Heart left ventricle (tissue), 13 donors: ENCODE measurements around the gene METTL17.

ENCODE experiments used
- POLR2A ChIP-seq, 2 donors: fragments of 450-650 bp; IDR thresholded peaks; one replicate each; pipeline ENCODE4 v1.6.1; 2017; ENCODE audit warnings: antibody characterized with exemption in 2 of 2, mild to moderate bottlenecking in 2 of 2, moderate library complexity in 2 of 2
- TF ChIP-seq, protein P1 (sequence below), 12 donors: fragments of 200-600 bp; sonication (generic) in 4 of 12; IDR thresholded peaks; one replicate each; pipeline versions ENCODE4 v1.5.0 to v1.8.0; 2018 to 2022; ENCODE audit warnings: antibody characterized with exemption in 12 of 12, mild to moderate bottlenecking in 5 of 12
- donor health status: ischemic (EF 13 %, LVEDD 7.1; RV severe dilation, severe dysfunction).
- donor health status: DM: no; HTN: yes; CAD: no.
- donor health status: DM: no; HTN: no; CAD: no.
- donor health status: ischemic (EF 25% LVEDD 6.9; RV normal size, moderate dysfunction).
- donor health status: ischemic (EF 25% LVEDD 5.7; RV mildly dilated, moderate dysfunction).
- donor health status: ischemic (EF 35%, LVEDD 5.7; RV mildly dilated, moderate dysfunction).
- donor health status: nonischemic (EF 11% LVEDD 7.7; RV severe dilation, severe dysfunction).
- donor health status: DM: yes; HTN: yes; CAD: no.
- donor health status: PGD.
- donor health status: ischemic (EF 29% LVEDD 5.4; RV normal size, mild dysfunction).
- donor health status: nonischemic (EF 23%, LVEDD 6.1; RV moderate dilation, normal function).

DNA sequence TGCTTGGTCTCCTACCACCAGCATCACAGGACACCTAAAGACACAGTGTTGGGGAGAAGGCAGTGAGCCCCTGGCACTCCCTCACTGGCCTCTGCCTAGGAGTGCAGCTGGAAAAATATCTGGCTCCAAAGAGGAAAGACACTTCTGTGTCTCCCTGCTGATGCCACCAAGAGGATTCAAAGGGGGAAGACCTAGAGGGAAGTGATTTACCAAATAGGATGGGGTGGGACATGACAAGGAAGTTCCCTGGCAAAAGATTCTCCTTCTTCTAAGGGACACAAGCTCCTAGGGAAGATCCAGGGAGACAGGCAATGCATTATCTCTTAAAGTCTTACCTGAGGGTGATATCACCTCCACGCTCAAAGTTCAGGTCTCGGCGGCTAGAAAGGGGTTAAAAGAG is 29.0 kb downstream of the METTL17 start:
- TF ChIP-seq, protein P1, sequence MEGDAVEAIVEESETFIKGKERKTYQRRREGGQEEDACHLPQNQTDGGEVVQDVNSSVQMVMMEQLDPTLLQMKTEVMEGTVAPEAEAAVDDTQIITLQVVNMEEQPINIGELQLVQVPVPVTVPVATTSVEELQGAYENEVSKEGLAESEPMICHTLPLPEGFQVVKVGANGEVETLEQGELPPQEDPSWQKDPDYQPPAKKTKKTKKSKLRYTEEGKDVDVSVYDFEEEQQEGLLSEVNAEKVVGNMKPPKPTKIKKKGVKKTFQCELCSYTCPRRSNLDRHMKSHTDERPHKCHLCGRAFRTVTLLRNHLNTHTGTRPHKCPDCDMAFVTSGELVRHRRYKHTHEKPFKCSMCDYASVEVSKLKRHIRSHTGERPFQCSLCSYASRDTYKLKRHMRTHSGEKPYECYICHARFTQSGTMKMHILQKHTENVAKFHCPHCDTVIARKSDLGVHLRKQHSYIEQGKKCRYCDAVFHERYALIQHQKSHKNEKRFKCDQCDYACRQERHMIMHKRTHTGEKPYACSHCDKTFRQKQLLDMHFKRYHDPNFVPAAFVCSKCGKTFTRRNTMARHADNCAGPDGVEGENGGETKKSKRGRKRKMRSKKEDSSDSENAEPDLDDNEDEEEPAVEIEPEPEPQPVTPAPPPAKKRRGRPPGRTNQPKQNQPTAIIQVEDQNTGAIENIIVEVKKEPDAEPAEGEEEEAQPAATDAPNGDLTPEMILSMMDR (IDR thresholded peaks at IDR 0.05) = no peak
- TF ChIP-seq POLR2A (IDR thresholded peaks at IDR 0.05) = no peak
